Adipose tissue (tissue), 3 donors: ENCODE data around the gene SBNO2. TPM values are rescaled to one million over a fixed set of nuclear protein-coding genes. Genes with fewer than 3 reads are reported as not detected.
"Not testable (repeated sequence)": the region's sequence is repeated elsewhere in the genome, so short reads cannot be mapped to it uniquely, and the experiment has no call there.

ENCODE experiments used
- H3K27ac ChIP-seq: one replicate; pipeline ENCODE4 v1.5.1; 2013; ENCODE audit warnings: low read depth, low read length
- WGBS, 3 donors: extraction: QIAGEN DNeasy Blood & Tissue Kit; methylation state at CpG; one replicate each; pipeline ENCODE4 v1.1.7; 2013; 5-methylcytosine and 5-hydroxymethylcytosine counted together
- polyA plus RNA-seq, 3 donors: library from polyadenylated mRNA; stranded (reverse); fragments of 200-250 nt; gene quantifications; one replicate each; pipeline ENCODE4 v1.2.3, GENCODE V29; 2013
- donor health status: healthy with polysubstance abuse.
- donor health status: Bipolar disorder and iron deficiency.
- donor health status: healthy.

Gene SBNO2
- polyA plus RNA-seq, 3 donors = 22.0 to 155 (median 53.1) TPM

DNA sequence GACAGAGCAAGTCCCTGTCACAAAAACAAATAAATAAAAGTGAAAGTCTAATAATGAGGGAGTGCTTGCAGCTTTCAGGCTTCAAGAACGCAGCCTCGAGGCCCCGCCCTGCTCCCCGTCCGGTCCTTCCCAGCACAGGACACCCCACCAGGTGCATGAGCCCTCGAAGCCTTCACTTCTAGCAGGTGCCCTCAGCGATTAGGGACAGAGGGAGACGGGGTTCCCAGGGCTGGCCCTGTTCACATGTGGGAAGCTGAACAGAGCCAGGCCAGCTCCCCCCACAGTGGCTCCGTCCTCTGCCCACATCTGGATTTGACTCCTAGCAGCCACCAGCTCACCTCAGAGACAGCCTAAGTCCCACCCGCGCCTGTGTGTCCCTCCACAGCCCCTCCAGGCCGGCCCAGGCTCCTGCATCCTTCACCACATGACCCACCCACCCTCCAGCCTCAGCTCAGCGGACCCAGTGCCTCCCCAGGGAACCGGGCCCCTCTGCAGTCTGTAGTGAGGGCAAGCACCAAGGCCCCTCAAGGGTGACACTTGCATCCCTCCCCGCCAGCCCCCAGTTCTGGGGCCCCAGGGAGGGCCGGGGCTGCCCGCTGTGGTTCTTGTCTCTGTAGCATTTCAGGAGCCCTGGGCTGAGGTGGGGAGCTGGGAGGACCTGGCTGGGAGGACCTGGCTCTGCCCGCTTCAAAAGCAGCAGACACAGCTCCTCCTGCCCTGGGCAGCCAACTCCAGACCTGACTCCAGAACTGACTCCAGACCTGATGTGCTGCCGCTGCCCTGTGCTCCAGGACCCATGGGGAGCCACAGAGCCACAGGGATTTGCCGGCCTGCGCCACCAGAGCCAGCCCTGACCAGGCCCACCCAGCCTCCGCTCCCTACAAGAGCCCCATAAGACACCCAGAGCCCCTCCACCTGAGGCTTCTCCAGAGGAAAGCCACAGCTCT, 43.0 kb downstream of the SBNO2 start:
- 44 to 76% (median 44%) methylated on average over 22 of the region's 22 CpGs for WGBS, 3 donors
- peak overlapping the region; percentile 76 for H3K27ac ChIP-seq

DNA sequence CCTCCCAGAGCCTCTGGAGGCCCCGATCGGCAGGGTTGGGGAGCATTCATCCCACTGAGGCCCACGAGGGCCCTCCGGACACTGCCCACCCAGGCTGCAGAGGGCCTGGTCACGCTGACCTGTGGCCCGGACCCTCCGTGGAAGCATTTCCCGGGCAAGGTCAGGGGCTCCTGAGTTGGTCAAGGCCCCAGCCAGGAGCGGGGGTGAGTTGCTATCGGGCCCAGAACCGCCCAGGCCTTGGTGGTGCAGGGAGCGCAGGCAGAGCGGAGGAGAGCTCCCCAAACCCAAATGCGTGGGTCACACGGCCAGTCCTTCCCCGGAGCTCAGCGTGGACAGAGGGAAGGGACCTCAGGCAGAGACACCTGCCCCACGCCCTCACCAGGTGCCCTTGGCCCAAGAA, 44.5 kb downstream of the SBNO2 start:
- 94 to 96% (median 95%) methylated on average over 18 of the region's 18 CpGs for WGBS, 3 donors

DNA sequence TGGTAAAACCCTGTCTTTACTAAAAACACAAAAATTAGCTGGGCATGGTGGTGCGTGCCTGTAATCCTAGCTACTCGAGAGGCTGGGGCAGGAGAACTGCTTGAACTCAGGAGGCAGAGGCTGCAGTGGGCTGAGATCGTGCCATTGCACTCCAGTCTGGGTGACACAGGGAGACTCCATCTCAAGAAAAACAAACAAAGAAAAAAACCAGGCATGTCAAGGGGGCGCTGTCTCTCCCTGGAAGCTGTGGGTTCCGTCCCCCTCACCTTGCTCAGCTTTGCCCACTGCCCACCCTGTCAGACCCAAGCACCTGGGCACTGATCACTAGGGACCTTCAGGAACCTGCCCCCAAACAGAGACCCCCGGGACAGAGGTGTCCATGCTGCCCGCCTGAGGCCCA, 45.0 kb downstream of the SBNO2 start:
- H3K27ac ChIP-seq = not testable (repeated sequence)
- WGBS, 3 donors = 92 to 95% (median 94%) methylated on average over 7 of the region's 7 CpGs

More for the DNA sequence above, 44.5 kb downstream of the SBNO2 start:
- no peak overlapping the region for H3K27ac ChIP-seq

DNA sequence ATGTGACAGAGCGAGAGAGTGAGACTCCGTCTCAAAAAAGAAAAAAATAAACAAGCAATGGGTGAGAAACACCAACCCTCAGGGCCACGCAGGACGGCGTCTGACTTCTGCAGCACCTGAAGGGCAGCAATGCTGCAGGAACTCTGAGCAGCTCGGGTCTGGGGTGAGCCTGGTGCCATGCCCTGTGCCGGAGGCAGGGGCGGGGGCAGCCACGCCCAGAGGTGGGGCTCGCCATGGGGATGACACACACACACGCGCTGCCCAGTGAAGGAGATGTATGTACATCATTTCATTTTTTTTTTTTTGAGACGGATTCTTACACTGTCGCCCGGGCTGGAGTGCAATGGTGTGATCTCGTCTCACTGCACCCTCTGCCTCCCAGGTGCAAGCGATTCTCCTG, 46.0 kb downstream of the SBNO2 start:
- 93 to 97% (median 94%) methylated on average over 17 of the region's 17 CpGs for WGBS, 3 donors
- no peak overlapping the region for H3K27ac ChIP-seq

DNA sequence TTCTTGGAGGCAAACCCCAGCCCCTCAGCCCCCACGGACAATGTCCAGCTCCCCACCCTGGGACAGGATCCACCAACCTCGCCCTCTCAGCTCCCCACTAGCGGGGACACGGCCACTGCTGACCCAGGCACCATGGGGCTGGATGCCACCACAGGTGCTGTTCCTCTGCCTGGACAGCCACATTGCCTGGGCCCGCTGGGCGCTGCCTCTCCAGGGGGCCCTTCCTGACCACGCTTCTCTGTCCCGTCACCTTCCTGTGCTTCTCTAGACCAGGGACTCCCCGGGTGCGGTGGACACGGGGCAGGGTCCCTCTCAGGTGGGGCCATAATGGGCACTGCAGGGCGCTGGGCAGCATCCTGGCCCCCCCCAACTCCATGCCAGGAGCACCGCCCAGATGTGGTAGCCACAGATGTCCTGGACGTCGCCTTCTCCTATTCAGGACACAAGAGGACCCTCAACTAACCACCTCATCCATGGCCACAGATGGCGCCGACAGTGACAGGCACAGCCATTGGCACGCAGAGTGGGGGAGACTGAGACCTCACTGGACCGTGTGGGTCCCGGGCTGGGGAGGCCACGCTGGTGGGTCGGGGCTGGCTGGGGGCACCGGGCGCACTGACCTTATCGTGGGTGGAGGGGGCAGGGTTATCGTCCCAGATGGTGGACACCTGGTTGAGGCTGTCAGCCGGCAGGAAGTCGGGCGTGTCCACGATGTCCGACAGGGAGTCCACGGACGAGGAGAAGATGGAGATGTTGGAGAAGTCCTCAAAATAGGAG, 46.9 kb downstream of the SBNO2 start:
- 93 to 95% (median 94%) methylated on average over 33 of the region's 33 CpGs for WGBS, 3 donors
- H3K27ac ChIP-seq = no peak overlapping the region

DNA sequence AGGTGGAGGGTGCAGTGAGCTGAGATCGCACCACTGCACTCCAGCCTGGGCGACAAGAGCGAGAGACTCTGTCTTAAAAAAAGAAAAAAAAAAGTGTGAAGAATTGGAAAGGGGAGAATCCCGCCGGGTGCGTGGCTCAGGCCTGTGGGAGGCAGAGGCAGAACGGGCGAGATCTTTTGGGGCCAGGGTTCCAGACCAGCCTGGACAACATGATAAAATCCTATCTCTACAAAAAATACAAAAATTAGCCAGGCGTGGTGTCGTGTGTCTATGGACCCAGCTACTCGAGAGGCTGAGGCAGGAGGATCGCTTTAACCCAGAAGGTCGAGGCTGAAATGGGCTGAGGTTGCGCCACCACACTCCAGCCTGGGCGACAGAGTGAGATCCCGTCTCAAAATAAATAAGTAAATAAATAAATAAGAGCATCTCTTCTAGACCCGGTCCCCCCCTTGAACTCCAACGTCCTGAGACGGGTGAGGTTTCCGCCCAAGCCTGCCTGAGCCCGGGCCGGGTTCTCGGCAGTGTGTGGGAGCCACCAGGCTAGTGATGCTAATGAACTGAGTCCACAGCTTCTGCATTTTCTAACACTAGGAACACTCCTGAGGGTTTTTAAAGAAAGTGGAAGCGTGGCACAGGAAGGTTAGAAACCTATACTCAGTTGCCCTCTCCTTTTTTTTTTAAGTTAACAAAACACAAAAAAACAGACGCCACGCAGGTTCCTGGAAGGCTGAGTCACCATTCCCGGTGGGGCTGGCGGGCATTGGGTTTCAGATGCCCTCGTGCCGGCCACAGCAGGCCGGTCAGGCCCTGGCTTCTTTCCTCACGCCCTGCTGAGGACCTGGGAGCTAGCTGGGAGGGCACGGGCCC, 48.2 kb downstream of the SBNO2 start:
- H3K27ac ChIP-seq = no peak overlapping the region
- 88 to 93% (median 89%) methylated on average over 33 of the region's 33 CpGs for WGBS, 3 donors

DNA sequence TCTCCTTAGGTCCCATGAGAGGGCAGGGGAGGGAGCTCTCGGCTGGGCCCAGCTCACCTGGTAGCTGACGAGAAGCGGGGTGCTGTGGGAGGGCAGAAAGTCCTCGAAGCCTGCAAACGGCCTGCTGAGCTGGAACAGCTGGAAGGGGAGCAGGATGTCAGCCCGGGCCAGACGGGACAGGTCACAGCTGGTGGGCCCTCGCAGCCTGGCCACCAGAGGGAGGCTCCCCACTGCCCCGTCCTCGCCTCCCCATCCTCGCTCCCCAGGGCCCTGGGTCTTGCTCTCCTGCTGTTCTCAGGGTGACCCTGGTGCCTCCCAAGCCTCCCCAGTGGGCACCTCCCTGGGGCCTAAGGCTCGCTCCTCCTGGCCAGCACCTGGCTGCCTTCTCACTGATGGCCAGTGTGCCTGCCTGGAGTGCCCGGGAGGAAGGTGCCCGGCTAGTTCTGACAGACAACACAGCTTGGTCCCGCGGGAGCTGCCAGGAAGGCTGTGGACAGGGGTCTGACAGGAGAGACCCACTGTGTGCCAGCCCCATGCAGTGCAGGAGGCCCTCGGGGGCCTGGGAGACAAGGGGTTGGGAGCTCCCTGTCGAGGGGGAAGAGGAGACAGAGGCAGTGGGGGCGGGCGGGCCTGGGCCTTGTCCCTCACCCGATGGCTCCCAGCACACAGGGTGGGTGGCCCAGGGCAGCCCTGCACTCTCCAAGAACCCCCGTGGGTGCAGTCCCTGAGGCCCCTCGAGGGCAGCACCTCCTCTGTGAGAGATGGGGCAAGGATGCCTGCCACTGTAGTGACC, 50.0 kb downstream of the SBNO2 start:
- WGBS, 3 donors = 90 to 92% (median 91%) methylated on average over 18 to 23 of the region's 23 CpGs
- no peak overlapping the region for H3K27ac ChIP-seq

DNA sequence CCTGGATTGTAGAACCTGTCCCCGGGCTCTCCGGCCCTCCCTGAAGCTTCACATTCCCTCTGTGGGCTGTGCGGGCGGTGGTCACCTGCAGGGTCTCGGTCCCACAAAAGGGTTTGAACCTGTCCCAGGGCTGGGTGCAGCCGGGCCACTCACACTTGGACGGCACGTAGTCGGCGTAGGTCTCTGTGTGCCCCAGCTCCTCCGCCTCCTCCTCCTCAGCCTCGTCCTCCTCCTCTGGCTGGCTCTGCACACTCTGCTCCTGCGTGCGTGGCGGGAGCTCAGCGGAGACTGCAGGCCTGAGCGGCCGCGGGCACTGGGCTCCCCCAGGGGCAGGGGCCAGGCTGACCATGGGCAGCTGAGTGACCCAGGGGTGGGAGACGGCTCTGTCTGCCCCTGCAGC, 50.7 kb downstream of the SBNO2 start:
- 95 to 98% (median 96%) methylated on average over 19 to 20 of the region's 20 CpGs for WGBS, 3 donors
- no peak overlapping the region for H3K27ac ChIP-seq

DNA sequence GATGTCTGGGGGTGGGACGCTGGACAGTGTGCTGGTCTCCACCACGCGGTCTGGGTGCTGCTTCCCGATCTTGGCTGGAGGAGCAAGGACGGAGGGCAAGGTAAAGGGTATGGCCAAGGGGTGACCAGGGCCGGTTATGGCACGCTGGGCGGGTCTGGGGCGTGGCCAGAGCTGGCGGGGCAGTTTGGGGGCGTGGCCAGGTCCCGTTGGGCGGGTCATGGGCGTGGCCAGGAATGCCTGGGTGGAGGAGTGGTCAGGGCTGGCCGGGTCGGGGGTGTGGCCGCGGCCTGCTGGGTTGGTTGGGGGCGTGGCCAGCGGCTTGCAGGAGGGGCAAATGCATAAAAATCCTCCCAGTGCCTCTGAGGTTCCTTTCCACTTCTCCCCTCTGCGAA, 51.1 kb downstream of the SBNO2 start:
- 63 to 71% (median 69%) methylated on average over 20 to 21 of the region's 21 CpGs for WGBS, 3 donors
- H3K27ac ChIP-seq = no peak overlapping the region

DNA sequence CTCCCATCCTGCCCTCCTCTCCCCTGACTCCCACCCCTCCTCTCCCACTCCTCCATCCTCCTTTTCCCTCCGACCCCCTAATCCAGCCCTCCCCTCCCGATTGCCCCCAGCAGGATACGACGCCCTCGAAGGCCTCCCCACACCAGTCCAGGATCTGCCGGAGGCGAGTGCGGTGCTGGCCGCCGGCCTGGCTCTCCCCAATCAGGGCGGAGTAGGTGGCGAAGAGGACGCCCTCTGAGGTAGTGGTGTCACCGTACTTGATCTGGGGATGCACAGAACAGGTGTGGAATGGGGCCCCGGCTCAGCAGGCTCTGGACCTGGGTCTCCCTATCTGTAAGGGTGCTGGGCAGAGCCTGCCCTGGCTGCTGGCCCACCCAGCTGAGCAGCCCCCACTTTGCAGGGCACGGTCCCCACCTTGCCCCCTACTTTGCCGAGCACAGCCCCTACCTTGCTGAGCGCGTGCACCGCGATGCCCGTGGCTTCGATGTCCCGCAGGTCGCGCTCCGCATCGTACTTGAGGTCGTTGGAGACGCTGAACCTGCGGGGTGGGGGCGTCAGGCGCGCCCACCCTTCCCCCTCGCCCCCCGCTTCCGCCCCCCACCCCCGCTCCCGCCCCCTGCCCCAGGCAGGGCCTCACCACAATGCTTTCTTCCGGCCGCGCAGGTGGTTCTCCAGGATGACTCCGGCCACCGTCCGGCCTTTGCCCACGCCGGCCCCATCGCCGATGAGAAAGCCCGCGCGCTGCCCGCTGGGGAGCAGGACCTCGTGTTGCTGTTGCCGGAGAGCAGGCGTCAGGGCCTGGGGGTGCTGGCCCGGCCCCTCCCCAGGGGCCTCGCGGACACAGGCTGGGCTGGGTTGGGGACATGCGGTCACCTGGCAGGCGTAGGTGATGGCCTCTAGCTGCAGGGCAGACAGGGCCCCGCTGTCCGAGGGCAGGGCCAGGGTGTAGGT, 51.8 kb downstream of the SBNO2 start:
- no peak overlapping the region for H3K27ac ChIP-seq
- WGBS, 3 donors = 94 to 96% (median 95%) methylated on average over 55 to 63 of the region's 63 CpGs

DNA sequence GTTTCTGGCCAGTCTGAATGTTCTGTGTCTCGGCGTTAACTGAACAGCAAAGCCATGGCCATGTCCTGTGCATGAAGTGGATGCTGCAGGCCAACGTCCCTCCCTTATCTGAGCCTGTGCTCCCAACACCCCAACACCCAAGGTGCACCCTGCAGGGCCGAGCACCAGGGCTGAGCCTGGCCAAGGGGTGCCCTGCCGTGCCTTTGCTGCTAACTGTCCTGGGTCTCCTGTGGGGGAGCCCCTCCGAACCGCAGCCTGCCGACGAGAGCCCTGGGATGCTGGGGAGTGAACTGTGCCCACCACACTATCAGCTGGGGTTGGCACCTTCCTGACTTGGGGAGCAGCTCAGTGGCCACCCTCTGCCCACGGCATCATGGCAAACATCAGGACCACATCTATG, 52.7 kb downstream of the SBNO2 start:
- H3K27ac ChIP-seq = no peak overlapping the region
- WGBS, 3 donors = 93 to 98% (median 95%) methylated on average over 10 of the region's 10 CpGs

DNA sequence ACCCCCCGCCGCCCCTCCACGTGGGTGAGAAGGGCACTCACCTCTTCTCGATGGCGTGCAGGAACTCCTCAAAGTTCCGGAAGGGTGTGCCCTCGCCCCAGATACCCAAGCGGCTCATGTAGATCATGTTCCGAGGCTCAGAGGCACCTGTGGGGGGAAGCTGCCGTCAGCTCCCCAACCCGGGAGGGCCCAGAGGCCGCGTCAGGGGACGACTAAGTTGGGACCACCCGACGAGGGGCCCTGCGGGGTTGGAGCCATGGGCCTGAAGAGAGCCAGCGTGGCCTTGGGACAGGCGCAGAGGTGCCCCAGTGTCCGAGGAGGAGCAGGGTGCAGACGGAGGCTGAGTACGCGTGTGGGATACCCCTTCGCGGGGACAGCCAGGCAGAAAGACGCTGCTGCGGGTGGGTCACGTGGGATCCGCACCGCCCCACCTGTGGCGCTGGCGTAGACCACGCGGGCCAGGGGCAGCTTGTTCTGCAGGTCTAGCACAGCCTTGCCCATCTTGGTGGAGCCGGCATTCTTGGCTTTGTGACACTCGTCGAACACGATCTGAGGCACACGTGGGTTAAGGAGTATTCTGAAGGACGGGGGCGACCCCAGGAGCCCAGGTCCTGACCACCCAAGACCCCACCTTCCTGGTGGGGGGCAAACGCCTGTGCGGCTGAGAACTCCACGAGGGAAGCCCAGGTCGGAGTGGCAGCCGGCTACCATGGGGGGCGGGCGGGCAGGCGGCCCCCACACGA, 54.4 kb downstream of the SBNO2 start:
- 91 to 95% (median 93%) methylated on average over 50 of the region's 50 CpGs for WGBS, 3 donors

DNA sequence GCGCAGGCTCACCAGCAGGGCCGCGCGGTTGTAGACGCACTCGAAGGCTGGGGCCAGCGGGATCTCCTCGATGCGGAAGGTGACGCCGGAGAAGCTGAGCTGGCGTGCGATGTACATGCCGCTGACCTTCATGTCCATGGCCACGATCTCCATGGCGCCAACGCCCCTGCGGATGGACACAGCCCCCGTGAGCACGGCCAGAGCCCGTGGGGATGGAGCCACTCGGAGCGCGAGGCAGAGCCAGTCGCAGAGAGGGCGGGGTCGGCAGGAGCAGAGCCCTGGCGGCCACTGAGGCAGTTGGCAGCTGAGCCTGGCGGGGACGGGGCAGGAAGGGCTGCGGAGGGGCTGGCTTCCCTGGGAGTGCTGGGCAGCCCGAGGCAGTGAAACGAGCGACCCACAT, 55.1 kb downstream of the SBNO2 start:
- WGBS, 3 donors = 92 to 96% (median 93%) methylated on average over 33 to 34 of the region's 34 CpGs

More for the DNA sequence above, 54.4 kb downstream of the SBNO2 start:
- H3K27ac ChIP-seq = no peak overlapping the region

DNA sequence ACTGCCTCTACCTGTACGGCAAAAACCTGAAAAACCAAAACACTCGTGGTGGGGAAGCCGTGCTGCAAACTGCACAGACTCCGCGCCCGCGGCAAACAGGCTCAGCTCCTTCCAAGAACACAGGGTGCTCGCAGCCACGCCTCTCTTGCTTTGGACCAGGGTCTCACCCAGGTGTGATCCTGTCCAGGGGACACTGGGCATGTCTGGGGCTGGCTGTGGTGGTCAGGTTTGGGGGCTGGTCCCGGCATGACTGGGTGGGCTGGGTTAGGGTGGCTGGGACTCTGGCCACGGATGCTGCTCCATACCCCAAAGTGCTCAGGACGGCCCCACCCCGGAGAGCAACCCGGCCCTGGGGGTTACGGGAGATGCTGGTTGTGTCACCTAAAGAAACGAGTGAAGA, 56.4 kb downstream of the SBNO2 start:
- 90 to 95% (median 93%) methylated on average over 13 to 16 of the region's 16 CpGs for WGBS, 3 donors
- no peak overlapping the region for H3K27ac ChIP-seq

More for the DNA sequence above, 55.1 kb downstream of the SBNO2 start:
- H3K27ac ChIP-seq = no peak overlapping the region

DNA sequence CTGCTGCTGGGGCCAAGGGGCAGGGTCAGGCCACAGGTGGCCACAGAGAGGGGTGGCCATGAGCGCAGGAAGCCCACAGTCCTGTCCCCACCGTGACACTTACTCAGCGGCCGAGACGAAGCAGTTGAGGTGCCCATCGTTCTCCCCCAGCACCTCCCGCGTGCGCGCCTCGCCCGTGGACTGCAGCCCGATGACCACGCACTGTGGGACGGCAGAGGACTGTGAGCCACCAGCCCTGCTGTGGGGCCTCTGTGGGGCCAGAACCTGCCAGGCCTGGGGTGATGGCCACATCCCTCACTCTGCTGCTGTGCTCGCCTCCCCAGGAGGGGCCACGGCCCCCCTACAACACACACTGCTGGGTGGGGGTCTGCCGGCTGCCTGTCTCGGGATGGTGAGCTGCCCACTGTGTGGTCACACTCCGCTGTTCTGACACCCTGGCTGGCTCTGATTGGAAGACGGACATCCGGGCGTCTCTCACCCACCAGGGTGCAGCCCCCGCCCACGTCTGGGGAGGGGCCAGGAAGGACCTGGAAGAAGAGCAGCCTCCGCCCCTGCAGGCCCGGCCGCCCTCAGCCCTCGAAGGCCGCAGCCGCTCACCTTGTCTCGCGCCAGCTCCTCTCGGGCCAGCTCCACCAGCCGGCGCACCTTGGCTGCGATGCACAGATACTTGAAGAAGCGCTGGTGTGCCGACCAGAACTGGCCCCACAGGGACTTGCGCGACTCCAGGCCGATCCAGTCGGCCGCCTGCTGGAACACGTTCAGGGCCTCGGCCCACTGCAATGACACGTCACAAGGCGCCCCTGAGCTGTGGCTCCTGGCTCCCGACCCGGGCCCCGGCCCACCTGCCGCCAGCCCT, 57.1 kb downstream of the SBNO2 start:
- H3K27ac ChIP-seq = no peak overlapping the region
- 93 to 96% (median 93%) methylated on average over 50 to 52 of the region's 52 CpGs for WGBS, 3 donors
